ENCODE results near the gene SZT2. TPM values are rescaled to one million over a fixed set of nuclear protein-coding genes. Genes with fewer than 3 reads are reported as not detected.
"Not testable (repeated sequence)": the region's sequence is repeated elsewhere in the genome, so short reads cannot be mapped to it uniquely, and the experiment has no call there.

Gene SZT2
- total RNA-seq, 2 donors from 2014 or later: 49.5 to 73.2 TPM

DNA sequence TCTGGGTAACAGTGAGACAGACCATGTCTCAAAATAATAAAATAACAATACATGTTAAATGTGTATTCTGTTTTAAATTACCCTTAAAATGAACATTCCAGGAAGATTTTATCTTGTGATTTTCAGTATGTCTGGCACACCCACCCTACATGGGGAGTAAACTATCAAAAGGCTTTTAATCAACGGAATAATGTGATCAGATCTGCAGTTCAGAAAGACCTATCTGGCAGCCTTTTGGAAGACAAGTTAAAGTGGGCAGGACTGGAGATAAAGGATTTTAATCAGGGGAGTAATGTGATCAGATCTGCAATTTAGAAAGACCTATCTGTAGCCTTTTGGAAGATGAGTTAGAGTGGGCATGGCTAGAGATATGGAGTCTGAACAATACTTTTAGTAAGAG lies 10.2 kb upstream of the SZT2 start:
- intact Hi-C loops (cut with DNase I, micrococcal nuclease): no loop called here
- no peak for ATAC-seq
- no peak for DNase-seq

DNA sequence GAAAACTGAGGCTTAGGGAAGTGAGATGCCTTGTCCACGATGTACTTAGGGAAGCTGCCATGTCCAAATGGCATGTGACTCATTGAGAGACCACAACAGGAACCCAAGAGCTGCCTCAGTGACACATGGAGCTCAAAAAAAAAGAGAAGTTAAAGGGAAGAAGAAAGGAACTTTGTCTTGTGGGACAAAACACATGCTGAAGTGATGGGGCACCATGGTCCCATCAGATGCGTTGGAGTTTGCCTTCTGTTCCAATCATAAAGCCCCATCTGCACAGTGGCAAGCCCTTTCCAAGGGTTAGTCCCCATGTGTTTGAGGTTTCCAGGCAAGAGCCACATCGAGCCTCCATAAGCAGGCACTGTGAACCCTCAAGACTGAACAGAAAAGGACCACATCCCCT lies 8.1 kb upstream of the SZT2 start:
- ATAC-seq (no peak), DNase-seq (no peak)
- intact Hi-C loops (cut with DNase I, micrococcal nuclease): no loop called here

DNA sequence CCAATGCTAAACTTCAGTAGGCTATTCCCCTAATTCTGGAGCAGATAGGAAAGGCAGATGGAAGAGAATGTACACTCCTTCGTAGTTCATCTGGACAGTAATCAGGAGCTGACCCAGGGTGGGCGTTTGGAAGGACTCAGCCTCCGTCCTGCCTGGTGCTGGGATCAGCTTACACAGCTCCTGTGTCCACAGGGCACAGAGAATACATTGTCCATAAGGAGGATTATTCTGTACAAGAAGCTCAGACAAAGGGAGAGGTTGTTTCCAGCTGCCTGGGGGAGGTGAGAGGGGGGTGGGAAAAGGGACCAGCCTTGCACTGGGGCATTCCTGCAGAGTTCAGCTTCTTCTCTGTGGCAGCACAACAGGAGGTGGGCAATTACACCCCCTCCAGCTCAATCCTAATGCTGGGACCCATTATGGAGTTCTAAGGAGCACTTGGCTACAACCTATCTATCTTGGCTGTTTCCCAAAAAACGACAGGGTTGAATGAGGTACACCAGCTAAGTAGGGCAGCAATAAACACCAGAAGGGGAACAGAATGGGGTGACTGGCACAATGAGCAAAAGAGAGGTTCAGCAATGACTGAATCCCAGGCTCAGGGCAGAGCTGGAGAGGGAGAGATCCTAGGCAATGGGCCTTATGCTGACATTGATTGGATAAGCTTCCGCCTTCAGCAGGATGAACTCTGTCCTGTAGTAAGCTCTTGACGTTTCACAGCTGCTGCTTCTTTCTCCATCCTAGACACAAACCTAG lies 7.5 kb upstream of the SZT2 start:
- intact Hi-C loops (cut with DNase I, micrococcal nuclease): no loop called here
- ATAC-seq (peak; percentile 57), DNase-seq (no peak)

DNA sequence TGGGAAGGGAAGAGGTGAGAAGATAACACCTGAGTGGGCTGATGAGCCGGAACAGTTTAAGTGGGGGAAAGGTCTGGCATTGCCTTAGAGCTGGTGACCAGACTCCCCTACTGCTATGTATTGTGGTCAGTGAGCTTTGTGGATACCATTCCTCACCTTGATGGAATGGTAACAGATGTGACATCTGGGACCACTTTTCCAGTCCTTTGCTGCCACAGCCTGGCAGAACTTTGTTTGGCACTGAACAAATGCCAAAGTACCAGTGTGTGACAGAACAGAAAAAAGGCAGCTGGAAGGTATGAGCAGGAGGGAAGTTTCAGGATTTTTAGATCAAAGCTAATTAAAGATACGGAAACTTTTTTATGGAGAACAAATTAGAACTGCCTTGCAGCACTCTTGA lies 6.2 kb upstream of the SZT2 start:
- ATAC-seq (peak; percentile 57), DNase-seq (no peak)
- intact Hi-C loops (cut with DNase I, micrococcal nuclease): no loop called here

DNA sequence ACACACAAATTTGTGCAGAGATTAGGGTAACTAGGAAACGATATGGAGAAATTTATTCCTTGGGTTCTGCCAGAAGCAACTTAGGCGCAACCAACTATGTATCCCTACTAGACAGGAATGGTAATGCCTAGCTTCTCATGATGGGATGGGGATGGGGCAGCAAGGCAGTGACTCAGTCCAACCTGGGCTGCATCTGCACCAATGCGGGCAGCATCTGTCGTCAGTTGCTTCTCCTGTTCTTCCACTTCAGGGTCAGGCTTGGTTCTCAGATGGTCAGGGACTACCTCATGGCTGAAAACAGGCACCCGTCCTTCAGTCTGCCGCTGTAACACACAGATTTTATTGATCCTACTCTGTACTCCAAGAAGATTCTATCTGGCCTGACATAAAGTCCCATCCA lies 3.0 kb upstream of the SZT2 start:
- ATAC-seq (no peak), DNase-seq (no peak)
- intact Hi-C loops (cut with DNase I, micrococcal nuclease): no loop called here

DNA sequence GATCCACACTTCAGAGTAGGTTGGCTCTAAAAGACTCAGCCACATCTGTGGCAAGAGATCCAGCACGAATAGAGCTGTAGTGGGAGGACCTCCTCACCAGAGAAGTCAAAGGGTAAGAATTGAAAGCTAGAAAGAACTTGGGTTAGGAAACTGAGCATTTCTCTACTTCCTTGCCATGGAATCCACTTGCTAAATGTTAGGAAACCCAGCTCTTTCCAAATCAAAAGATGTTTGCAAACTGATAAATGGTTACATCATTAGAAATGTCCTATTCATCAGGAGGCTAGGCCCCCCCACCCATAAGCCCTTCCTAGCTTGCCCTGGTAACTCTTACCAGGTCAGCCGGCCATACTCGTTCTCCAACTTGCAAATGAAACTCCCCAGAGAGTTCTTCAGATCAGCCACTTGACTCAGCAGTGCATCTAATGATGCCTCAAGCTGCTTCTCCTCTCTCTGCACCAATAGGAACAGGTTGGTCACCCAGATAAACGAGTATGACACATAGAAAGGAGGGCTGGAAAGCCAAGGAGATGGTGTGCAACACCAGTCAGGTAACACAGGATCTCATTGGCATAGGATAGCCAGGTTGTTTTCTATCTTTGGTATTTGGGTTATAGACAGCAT lies 1.6 kb upstream of the SZT2 start:
- ATAC-seq: no peak
- no peak for DNase-seq
- intact Hi-C loops (cut with DNase I, micrococcal nuclease): no loop called here

DNA sequence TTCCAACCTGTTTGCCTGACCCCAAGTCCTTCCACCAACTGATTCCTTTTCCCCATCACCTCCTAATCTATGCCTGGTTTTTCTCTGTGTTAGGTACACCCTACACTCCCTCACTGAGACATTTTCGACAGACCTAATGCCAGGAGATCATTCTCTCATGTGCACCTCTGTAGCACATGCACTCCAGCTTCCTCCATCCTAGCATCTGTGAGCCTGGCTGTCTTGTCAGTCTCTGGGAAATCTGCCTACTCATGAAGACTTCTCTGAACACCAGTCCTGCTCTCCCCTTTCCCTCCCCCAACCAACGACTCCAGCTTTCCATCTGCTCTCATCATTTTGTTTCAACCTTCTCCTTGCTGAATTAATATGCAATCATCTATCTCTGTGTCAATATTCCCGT lies 1.1 kb upstream of the SZT2 start:
- no peak for ATAC-seq
- intact Hi-C loops (cut with DNase I, micrococcal nuclease): no loop called here

DNA sequence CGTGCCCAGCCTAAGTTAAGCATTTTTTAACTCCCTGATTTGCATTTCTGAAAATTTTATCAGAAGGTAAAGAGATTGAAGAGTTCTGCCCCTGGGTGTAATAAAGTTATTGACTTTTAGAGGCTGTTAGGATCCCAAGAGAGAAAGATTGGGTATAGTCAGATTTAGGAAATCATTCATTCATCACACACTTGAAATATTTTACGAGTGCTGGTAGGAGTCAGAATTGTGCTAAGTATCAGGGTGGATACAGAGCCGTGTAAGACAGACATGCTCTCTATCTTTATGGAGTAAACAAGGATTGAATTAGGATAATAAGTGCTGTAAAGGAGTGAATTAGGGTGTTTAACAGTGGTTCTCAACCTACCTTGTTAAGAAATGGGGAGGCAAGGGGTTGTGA lies 3.0 kb downstream of the SZT2 start:
- DNase-seq (no peak), ATAC-seq (no peak)
- intact Hi-C loops (cut with DNase I, micrococcal nuclease): no loop called here

More for the DNA sequence above, 1.1 kb upstream of the SZT2 start:
- no peak for DNase-seq

DNA sequence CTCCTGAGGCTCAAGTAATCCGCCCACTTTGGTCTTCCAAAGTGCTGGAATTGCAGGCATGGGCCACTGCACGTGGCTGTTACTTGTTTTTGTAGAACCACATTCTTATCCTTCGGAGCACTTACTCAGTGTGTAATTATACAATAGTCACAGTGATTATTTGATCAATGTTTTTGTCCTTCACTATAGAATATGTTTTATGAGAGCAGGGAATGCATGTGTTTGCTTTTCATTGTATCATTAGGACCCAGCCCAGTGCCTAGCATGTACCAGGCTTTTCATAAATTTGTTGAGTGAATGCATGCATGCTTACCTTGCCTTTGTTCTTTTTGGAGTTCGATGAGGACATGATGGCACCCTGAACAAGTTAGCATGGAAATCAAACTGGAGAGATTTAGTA lies 5.8 kb downstream of the SZT2 start:
- intact Hi-C loops (cut with DNase I, micrococcal nuclease): no loop called here
- ATAC-seq (no peak), DNase-seq (no peak)

DNA sequence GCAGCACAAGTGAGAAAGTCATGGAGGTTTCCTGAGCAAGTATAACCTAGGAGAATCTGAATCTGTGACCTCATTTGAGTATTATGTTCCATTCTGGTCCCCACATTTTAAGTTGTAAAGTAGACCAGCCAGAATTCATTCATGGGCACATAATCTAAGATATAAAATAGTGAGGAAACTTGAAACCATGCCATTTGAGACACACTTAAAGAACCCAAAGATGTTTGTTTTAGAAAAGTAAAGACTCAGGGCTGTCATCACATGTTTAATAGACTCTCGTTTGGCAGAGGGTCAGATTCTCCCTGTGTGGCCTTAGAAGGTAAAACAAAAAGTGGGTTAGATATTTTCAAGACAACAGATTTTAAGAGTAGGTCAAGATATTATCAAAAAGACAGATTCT lies 6.4 kb downstream of the SZT2 start:
- intact Hi-C loops (cut with DNase I, micrococcal nuclease): no loop called here
- ATAC-seq (peak; percentile 49), DNase-seq (no peak)

DNA sequence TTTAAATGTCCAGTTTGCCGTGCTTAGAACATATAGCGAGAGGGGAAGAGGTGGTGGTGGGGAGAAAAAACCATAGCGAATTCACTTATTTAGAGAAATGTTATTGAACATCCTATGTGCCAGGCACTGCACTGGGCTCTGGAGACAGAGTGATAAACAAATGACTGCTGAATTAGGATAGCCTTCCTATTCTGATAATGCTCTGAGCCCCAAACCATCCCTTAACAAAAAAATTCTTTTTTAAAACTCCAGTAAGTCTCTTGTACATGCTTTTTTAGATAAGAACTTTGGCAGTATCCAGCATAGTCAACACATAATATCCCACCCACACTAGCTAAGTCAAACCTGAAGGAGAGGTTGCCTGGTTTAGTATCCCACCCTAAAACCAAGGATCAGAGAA lies 8.5 kb downstream of the SZT2 start:
- DNase-seq (no peak), ATAC-seq (no peak)
- intact Hi-C loops (cut with DNase I, micrococcal nuclease): no loop called here

DNA sequence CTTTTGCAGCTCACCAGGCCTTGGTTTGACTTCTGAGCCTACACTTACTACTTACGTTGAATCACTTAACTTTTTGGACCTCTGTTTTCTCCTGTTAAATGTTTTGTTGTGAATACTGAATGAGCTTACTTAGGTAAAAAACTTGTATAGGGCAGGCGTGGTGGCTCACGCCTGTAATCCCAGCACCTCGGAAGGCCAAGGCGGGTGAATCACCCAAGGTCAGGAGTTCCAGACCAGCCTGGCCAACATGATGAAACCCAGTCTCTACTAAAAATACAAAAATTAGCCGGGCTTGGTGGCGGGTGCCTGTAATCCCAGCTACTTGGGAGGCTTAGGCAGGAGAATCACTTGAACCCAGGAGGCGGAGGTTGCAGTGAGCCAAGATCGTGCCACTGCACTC lies 10.7 kb downstream of the SZT2 start:
- DNase-seq; ATAC-seq; intact Hi-C loops (cut with DNase I, micrococcal nuclease): not testable (repeated sequence)

DNA sequence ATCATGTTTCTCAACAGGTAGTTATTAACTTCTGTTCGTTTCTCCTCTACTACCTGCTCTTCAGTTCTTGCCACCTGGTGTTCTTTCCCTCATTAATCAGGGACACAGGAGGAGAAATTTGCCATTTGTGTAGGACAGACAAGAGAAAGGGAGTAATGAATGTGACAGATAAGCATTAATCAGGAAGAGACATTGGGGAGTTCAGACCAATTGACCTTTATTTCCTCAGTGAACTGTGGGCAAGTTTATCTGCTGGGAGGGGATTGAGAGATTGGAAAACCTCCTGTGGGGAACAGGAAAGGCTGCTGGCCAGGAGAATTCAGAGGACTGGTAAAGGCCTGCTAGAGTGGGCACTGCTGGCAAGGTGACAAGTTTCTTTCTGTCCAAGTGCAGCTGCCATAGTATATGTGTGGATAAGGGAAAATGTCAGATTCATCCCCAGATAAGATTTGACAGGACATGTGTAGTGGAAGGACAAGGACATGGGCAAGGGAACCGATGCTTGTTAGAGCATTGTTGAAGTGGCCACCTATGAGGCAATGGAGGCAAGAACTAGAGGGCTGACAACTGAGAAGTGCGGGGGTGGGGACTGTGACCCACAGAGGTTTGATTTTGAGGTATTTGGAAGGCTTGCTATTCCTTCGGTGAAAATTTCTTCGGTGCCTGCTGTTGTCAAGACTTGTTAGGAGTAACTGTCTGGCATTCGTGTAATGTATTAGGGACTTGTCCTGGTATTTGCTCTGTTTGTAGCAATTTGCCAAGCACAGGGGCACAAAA lies 12.6 kb downstream of the SZT2 start:
- intact Hi-C loops (cut with DNase I, micrococcal nuclease): no loop called here
- ATAC-seq: no peak
- no peak for DNase-seq

DNA sequence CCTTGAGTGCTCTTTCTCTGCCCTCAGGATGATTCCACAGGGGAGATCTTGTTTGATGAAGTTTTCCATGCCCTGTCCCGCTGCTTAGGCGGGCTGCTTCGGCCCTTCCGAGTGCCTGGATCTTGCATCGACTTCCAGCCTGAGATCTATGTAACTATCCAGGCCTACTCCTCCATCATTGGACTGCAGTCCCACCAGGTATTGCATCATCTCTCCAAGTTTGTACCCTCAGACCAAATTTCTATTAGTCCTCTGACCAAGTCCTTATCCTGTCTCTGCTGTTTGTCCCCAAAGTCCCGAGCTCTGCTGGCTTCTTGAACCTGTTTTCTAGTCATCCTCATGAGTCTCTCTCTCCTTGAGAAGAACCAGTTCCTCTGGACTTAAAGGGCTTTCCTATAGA lies 14.7 kb downstream of the SZT2 start:
- ATAC-seq (no peak), DNase-seq (no peak)
- intact Hi-C loops (cut with DNase I, micrococcal nuclease): no loop called here

DNA sequence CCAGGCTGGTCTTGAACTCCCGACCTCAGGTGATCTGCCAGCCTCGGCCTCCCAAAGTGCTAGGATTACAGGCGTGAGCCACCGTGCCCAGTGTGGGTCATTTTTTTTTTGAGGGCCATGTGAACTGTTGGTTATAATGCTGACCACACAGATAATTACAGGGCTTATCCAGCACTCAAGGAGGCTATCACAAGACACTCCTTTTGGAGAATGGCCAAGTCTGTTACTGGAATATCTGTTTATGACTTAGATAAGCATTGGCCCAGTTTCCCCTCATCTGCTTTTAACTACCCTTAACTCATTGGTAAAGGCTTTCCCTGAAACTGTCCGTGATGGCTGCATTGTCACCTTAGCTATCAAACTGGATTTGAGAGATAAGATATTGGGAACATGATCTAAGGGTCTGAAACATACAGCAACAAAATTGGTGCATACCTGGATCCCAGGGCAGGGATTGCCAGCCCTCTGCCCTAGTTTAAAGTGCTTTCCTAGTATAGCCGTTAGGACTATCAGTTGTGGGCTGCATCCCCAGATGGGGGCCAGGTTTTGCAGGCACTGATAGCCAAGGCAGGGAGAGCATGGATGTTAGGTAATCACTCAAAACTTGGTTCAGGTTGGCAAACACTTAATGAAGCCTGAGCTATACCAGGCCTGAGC lies 15.6 kb downstream of the SZT2 start:
- ATAC-seq (peak; percentile 96), DNase-seq (no peak)
- intact Hi-C loops (cut with DNase I, micrococcal nuclease): no loop called here

DNA sequence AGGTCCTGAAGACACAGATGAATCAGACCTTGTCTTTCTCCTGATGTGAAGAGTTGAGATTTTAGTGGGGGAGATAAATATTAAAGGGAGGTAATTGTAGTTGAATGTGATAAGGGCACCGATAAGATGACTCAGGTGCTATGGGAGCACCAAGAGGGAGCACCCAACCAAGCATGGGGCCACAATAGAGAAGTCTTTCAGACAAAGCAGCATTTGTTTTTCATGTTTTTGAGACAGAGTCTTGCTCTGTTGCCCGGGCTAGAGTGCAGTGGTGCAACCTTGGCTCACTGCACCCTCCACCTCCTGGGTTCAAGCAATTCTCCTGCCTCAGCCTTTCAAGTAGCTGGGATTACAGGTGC lies 16.2 kb downstream of the SZT2 start:
- DNase-seq (no peak), ATAC-seq (peak; percentile 23)
- intact Hi-C loops (cut with DNase I, micrococcal nuclease): no loop called here

DNA sequence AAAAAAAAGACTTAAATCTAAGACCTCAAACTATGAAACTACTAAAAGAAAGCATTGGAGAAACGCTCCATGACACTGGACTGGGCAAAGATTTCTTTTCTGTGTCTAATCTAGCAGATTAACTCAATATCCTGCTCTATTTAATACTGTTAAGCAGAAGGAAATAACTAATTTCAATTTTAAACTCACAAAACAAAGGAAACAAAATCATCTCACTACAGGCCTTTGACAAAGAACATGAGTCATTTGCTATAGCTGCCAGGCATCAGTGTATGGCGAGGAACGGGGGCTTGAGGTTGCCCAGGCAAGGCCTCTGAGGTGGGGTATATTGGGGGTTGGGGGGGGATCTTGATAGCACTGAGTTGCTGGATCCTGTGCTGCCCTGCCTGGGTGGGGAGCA lies 20.9 kb downstream of the SZT2 start:
- intact Hi-C loops (cut with DNase I, micrococcal nuclease): loop anchor here in 1 of 2 donors (10.0 kb wide), 1 partner anchor 166 kb away; no protein-coding TSS in a partner anchor
- ATAC-seq (no peak), DNase-seq (no peak)

DNA sequence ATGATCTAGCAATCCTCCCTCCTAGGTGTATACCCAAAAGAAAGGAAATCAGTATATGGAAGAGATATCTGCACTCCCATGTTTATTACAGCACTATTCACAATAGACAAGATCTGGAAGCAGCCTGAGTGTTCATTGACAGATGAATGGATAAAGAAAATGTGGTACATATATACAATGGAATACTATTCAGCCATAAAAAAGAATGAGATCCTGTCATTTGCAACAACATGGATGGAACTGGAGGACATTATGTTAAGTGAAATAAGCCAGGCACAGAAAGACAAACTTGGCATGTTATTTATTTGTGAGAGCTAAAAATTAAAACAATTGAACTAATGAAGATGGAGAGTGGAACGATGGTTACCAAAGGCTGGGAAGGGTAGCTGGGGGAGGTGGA lies 23.7 kb downstream of the SZT2 start:
- not testable (repeated sequence) for DNase-seq, ATAC-seq
- intact Hi-C loops (cut with DNase I, micrococcal nuclease): loop anchor here in 1 of 2 donors (10.0 kb wide), 1 partner anchor 169 kb away; no protein-coding TSS in a partner anchor

DNA sequence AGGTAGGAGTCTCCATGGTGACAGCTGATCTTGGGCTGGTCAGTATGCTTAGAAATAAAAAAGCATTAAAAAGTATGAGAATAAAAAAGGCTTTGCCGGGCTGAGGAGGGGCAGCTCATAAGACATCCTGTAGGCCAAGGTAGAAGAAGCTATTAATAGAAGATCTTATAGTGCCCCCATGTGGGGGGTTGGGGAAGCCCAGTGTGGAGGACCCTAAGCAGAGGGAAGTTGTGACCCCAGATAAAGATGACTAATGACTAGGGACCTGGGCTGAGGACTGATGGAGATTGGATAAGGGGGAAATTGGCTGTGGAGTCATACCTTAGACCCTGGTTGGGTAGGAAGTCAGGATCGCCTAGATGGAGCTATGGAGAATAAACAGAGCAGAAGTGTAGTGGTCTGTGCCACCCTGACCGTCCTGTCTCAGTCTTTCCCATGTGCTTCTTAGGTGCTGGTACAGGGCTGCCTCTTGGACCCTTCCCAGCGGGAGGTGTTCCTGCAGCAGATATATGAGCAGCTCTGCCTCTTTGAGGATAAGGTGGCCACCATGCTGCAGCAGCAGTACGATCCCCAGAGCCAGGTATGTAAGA lies 25.0 kb downstream of the SZT2 start:
- intact Hi-C loops (cut with DNase I, micrococcal nuclease): loop anchor here (5.0 to 10.0 kb wide), 2 partner anchors 170 to 192 kb away; no protein-coding TSS in a partner anchor

More for the DNA sequence above, 25.0 kb downstream of the SZT2 start:
- ATAC-seq (peak; percentile 83), DNase-seq (peak in 1 of 2 donors; percentile 70)

All from left colon (tissue), 2 donors.